Mononuclear cell (primary cell): ENCODE measurements around the gene OR4K15. TPM values are rescaled to one million over a fixed set of nuclear protein-coding genes. Genes with fewer than 3 reads are reported as not detected.

ENCODE experiments used
- total RNA-seq: library from RNA; depleted of rRNA; stranded (reverse); fragments of >200 nt; gene quantifications from one replicate; pipeline ENCODE4 v1.2.3, GENCODE V29; 2012

Gene OR4K15
- total RNA-seq, 1 donor, result not detected

Other genes starting within 250 kb of the OR4K15 start
- gene OR4Q3, start 232.0 kb upstream of the OR4K15 start, total RNA-seq, result not detected
- gene OR4M1, start 202.1 kb upstream of the OR4K15 start, total RNA-seq, result under 0.01 TPM
- gene OR4N2, start 171.8 kb upstream of the OR4K15 start, total RNA-seq, result not detected
- under 0.01 TPM for gene OR4K2, start 100.4 kb upstream of the OR4K15 start, total RNA-seq
- not detected for gene OR4K5, start 55.0 kb upstream of the OR4K15 start, total RNA-seq
- 0.21 TPM for gene OR4K1, start 44.7 kb upstream of the OR4K15 start, total RNA-seq
- gene OR4Q2, start 26.6 kb downstream of the OR4K15 start, total RNA-seq, result not detected
- gene OR4K14, start 43.7 kb downstream of the OR4K15 start, total RNA-seq, result not detected
- gene OR4K13, start 60.4 kb downstream of the OR4K15 start, total RNA-seq, result not detected
- gene OR4L1, start 84.5 kb downstream of the OR4K15 start, total RNA-seq, result not detected
- gene OR4K17, start 135.1 kb downstream of the OR4K15 start, total RNA-seq, result not detected
- gene OR4N5, start 163.2 kb downstream of the OR4K15 start, total RNA-seq, result not detected
- gene OR11G2, start 215.3 kb downstream of the OR4K15 start, total RNA-seq, result under 0.01 TPM
- not detected for gene OR11H6, start 248.1 kb downstream of the OR4K15 start, total RNA-seq